Esophagus muscularis mucosa (tissue), 3 donors: ENCODE measurements around the gene DIRAS1.

Experiments
- POLR2A ChIP-seq: fragments of 450-650 bp; IDR thresholded peaks from one replicate; pipeline ENCODE4 v1.6.1; 2017; ENCODE audit warnings: antibody characterized with exemption, moderate library complexity, mild to moderate bottlenecking, low read depth
- POLR2AphosphoS5 ChIP-seq, 2 donors: sonication (generic); formaldehyde crosslinking; IDR thresholded peaks; one replicate each; pipeline ENCODE4 v1.6.1; 2017; ENCODE audit warnings: antibody characterized with exemption in 2 of 2
- TF ChIP-seq, protein P1 (sequence below), 3 experiments: fragments of 200-600 bp in 2 of 3; fragments of 450-650 bp in 1 of 3; sonication (generic) in 2 of 3; IDR thresholded peaks; one replicate each; pipeline ENCODE4 v1.5.1; 2017 to 2019; ENCODE audit warnings: antibody characterized with exemption in 3 of 3, mild to moderate bottlenecking in 2 of 3, moderate library complexity in 1 of 3

DNA sequence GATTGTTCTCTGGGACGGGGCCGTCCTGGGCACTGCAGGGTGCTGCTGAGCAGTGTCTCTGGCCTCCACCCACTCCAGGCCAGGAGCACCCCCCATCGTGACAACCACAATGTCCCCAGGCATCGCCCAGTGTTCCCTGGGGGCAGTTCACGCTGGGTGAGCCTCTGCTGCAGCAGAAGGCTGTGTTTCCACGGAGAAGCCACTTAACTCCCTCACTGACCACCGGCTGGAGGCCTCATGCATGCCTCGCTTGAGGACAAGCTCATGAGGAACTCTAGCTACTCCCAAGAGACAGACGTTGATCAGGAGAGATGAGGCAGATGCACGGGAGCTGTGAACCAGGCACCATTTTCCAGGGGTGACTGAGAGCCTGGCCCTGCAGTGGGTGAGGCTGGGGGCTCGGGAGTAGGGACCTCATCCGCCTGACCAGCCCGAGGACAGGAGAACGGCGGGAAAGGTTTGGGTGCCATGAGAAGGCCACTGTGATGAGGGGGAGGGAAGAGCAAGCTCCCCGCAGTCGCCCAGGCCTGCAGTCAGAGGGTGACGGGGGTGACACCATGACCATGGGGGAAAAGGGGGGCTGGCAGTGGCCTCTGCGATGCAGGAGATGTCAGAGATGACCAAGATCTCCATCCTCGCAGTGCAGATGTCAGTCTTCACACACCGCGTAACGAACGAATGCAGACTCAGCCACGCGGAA is 13.6 kb upstream of the DIRAS1 start:
- TF ChIP-seq, protein P1, sequence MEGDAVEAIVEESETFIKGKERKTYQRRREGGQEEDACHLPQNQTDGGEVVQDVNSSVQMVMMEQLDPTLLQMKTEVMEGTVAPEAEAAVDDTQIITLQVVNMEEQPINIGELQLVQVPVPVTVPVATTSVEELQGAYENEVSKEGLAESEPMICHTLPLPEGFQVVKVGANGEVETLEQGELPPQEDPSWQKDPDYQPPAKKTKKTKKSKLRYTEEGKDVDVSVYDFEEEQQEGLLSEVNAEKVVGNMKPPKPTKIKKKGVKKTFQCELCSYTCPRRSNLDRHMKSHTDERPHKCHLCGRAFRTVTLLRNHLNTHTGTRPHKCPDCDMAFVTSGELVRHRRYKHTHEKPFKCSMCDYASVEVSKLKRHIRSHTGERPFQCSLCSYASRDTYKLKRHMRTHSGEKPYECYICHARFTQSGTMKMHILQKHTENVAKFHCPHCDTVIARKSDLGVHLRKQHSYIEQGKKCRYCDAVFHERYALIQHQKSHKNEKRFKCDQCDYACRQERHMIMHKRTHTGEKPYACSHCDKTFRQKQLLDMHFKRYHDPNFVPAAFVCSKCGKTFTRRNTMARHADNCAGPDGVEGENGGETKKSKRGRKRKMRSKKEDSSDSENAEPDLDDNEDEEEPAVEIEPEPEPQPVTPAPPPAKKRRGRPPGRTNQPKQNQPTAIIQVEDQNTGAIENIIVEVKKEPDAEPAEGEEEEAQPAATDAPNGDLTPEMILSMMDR (IDR thresholded peaks at IDR 0.05): no peak
- TF ChIP-seq POLR2A (no peak), POLR2AphosphoS5 (IDR thresholded peaks at IDR 0.05) (no peak)
